B cell (primary cell): ENCODE measurements around the gene TMEM154.

Experiments used
- EZH2 ChIP-seq: IDR thresholded peaks from 2 replicates; pipeline ENCODE4 v1.6.1; 2012; ENCODE audit warnings: borderline replicate concordance, low read depth, mild to moderate bottlenecking, moderate library complexity, low read length; ENCODE audit not compliant: insufficient read depth, poor library complexity, severe bottlenecking
- TF ChIP-seq, protein P1 (sequence below): fragments of 200-600 bp; IDR thresholded peaks from one replicate; pipeline ENCODE4 v1.8.0; 2022; ENCODE audit warnings: antibody characterized with exemption, mild to moderate bottlenecking

- TF ChIP-seq, protein P1, sequence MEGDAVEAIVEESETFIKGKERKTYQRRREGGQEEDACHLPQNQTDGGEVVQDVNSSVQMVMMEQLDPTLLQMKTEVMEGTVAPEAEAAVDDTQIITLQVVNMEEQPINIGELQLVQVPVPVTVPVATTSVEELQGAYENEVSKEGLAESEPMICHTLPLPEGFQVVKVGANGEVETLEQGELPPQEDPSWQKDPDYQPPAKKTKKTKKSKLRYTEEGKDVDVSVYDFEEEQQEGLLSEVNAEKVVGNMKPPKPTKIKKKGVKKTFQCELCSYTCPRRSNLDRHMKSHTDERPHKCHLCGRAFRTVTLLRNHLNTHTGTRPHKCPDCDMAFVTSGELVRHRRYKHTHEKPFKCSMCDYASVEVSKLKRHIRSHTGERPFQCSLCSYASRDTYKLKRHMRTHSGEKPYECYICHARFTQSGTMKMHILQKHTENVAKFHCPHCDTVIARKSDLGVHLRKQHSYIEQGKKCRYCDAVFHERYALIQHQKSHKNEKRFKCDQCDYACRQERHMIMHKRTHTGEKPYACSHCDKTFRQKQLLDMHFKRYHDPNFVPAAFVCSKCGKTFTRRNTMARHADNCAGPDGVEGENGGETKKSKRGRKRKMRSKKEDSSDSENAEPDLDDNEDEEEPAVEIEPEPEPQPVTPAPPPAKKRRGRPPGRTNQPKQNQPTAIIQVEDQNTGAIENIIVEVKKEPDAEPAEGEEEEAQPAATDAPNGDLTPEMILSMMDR: no peak
- no peak for TF ChIP-seq EZH2
Observed at GRCh38 chr4:152575533-152575932, 104.3 kb downstream of the TMEM154 start.
